Testis (tissue), 3 donors: ENCODE measurements around the gene CAPN12. TPM values are rescaled to one million over a fixed set of nuclear protein-coding genes. Genes with fewer than 3 reads are reported as not detected.
A peak's percentile ranks its signal among the peaks of the same experiment; 100 is the strongest.

Experiments
- DNase-seq: peaks from one replicate; pipeline ENCODE4 v3.0.0-alpha.2; 2019
- H3K27ac ChIP-seq, 2 donors: fragments of 200-600 bp; sonication (generic); one replicate each; pipeline ENCODE4 v1.5.1; 2019
- H3K27me3 ChIP-seq: fragments of 200-600 bp; sonication (generic); one replicate; pipeline ENCODE4 v1.5.1; 2019
- H3K36me3 ChIP-seq: fragments of 200-600 bp; sonication (generic); one replicate; pipeline ENCODE4 v1.5.1; 2017; ENCODE audit warnings: low read depth; ENCODE audit errors: missing control alignments
- H3K4me1 ChIP-seq: fragments of 200-600 bp; sonication (generic); one replicate; pipeline ENCODE4 v1.5.1; 2019
- H3K4me3 ChIP-seq, 2 donors: fragments of 200-600 bp; sonication (generic); one replicate each; pipeline ENCODE4 v1.5.1; 2017 to 2019
- H3K9me3 ChIP-seq: fragments of 200-600 bp; sonication (generic); one replicate; pipeline ENCODE4 v1.5.1; 2017
- POLR2A ChIP-seq: fragments of 450-650 bp; IDR thresholded peaks from one replicate; pipeline ENCODE4 v1.6.1; 2017; ENCODE audit warnings: antibody characterized with exemption, mild to moderate bottlenecking, moderate library complexity
- WGBS, 2 donors: methylation state at CpG; one replicate each; pipeline ENCODE4 v1.1.5; 2018; 5-methylcytosine and 5-hydroxymethylcytosine counted together
- intact Hi-C: fragments of 100-400 bp; cut with DNase I; formaldehyde crosslinking; loops from one replicate; pipeline ENCODE4 v1.15.1; 2023; ENCODE audit warnings: low total_unique reads
- polyA plus RNA-seq: library from polyadenylated mRNA; stranded (reverse); fragments of 350-450 nt; fragmentation: Illumina TruSeq; extraction: RNeasy Lipid Tissue Mini Kit (QIAGEN cat#74804); gene quantifications from one replicate; pipeline ENCODE4 v1.2.3, GENCODE V29; 2014; ENCODE audit warnings: low read depth, low replicate concordance; ENCODE audit not compliant: insufficient read depth
- total RNA-seq, 2 donors: library from RNA; depleted of rRNA; stranded (reverse); fragments of >200 nt; gene quantifications; one replicate each; pipeline ENCODE4 v1.2.3, GENCODE V29; 2016
- TF ChIP-seq, protein P1 (sequence below), 3 experiments: fragments of 450-650 bp in 2 of 3; fragments of 200-600 bp in 1 of 3; sonication (generic) in 1 of 3; IDR thresholded peaks; one replicate each; pipeline ENCODE4 v1.5.1; 2016 to 2019; ENCODE audit warnings: antibody characterized with exemption in 3 of 3, mild to moderate bottlenecking in 2 of 3, moderate library complexity in 1 of 3

The CAPN12 gene
- total and polyA plus RNA-seq, 3 donors from 2014 or later: 3.6 to 5.5 (median 4.6) TPM

GRCh38 chr19:38711726-38712153 lies 32.5 kb downstream of the CAPN12 start:
- no peak for TF ChIP-seq POLR2A
- TF ChIP-seq, protein P1, sequence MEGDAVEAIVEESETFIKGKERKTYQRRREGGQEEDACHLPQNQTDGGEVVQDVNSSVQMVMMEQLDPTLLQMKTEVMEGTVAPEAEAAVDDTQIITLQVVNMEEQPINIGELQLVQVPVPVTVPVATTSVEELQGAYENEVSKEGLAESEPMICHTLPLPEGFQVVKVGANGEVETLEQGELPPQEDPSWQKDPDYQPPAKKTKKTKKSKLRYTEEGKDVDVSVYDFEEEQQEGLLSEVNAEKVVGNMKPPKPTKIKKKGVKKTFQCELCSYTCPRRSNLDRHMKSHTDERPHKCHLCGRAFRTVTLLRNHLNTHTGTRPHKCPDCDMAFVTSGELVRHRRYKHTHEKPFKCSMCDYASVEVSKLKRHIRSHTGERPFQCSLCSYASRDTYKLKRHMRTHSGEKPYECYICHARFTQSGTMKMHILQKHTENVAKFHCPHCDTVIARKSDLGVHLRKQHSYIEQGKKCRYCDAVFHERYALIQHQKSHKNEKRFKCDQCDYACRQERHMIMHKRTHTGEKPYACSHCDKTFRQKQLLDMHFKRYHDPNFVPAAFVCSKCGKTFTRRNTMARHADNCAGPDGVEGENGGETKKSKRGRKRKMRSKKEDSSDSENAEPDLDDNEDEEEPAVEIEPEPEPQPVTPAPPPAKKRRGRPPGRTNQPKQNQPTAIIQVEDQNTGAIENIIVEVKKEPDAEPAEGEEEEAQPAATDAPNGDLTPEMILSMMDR (IDR thresholded peaks at IDR 0.05): no peak
- DNase-seq: peak; percentile 78
- Histone ChIP-seq H3K27ac (peak overlapping the region; percentile 9 to 31), H3K27me3 (no peaks in the 10 kb centered on the region), H3K4me1 (peaks cover 44% of the 10 kb centered on the region), H3K9me3 (no peaks in the 10 kb centered on the region), H3K36me3 (no peaks in the 10 kb centered on the region), H3K4me3 (no peak overlapping the region)
- WGBS, 2 donors: 68 to 75% methylated on average over 9 to 12 of the region's 12 CpGs
- intact Hi-C loops: no loop called here

- DNase-seq: no peak
- H3K9me3 ChIP-seq: no peaks in the 10 kb centered on the region
- WGBS, 2 donors: 77 to 79% methylated on average over 13 to 25 of the region's 25 CpGs
- H3K27me3 ChIP-seq: no peaks in the 10 kb centered on the region
- H3K27ac ChIP-seq: peak overlapping the region; percentile 9 to 31
- H3K4me1 ChIP-seq: peaks cover 44% of the 10 kb centered on the region
- no peak for TF ChIP-seq POLR2A
- TF ChIP-seq, protein P1 (IDR thresholded peaks at IDR 0.05): no peak
- no peak overlapping the region for H3K4me3 ChIP-seq
- intact Hi-C loops: no loop called here
- no peaks in the 10 kb centered on the region for H3K36me3 ChIP-seq
Measured at GRCh38 chr19:38710928-38711725, 33.1 kb downstream of the CAPN12 start.

DNA sequence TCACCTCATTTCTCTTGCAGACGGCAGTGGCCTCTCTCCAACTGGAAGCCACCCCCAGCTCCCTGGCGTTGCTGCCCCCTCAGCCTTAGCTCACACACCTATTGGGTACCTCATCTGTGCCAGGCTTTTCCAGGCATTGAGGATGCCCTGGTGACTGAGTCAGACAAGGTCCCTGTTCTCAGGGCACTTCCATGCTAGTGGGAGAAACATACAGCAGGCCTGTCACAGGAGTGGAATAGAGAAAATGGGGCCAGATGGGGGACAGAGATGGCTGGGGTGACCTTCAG lies 33.9 kb downstream of the CAPN12 start:
- TF ChIP-seq, protein P1 (IDR thresholded peaks at IDR 0.05): no peak
- TF ChIP-seq POLR2A: no peak
- H3K27me3 ChIP-seq: no peaks in the 10 kb centered on the region
- intact Hi-C loops: no loop called here
- 56 to 92% methylated on average over 2 of the region's 2 CpGs for WGBS, 2 donors
- H3K27ac ChIP-seq: no peak overlapping the region
- no peak overlapping the region for H3K4me3 ChIP-seq
- DNase-seq: no peak
- H3K36me3 ChIP-seq: no peaks in the 10 kb centered on the region
- H3K4me1 ChIP-seq: peaks cover 44% of the 10 kb centered on the region
- no peaks in the 10 kb centered on the region for H3K9me3 ChIP-seq

- intact Hi-C loops: no loop called here
- TF ChIP-seq, protein P1 (IDR thresholded peaks at IDR 0.05): no peak
- no peak for TF ChIP-seq POLR2A
- no peak for DNase-seq
- H3K27ac ChIP-seq: no peak overlapping the region
- 70 to 79% methylated on average over 26 to 27 of the region's 27 CpGs for WGBS, 2 donors
- no peaks in the 10 kb centered on the region for H3K9me3 ChIP-seq
- H3K36me3 ChIP-seq: no peaks in the 10 kb centered on the region
- H3K4me3 ChIP-seq: no peak overlapping the region
- H3K4me1 ChIP-seq: peaks cover 44% of the 10 kb centered on the region
- no peaks in the 10 kb centered on the region for H3K27me3 ChIP-seq
Measured at GRCh38 chr19:38709671-38710415, 34.4 kb downstream of the CAPN12 start.
